GM18499 (cell line): ENCODE results near the gene MTMR2.
A peak's percentile ranks its signal among the peaks of the same experiment; 100 is the strongest.
"Not testable (repeated sequence)": the region's sequence is repeated elsewhere in the genome, so short reads cannot be mapped to it uniquely, and the experiment has no call there.

ENCODE experiments used
- ATAC-seq: cut with Tn5 transposase; IDR thresholded peaks from one replicate; pipeline ENCODE4 v1.9.1; 2021; ENCODE audit warnings: moderate number of reproducible peaks; ENCODE audit not compliant: insufficient read depth, unreplicated experiment

The MTMR2 gene

GRCh38 chr11:95888852-95889251, 35.1 kb downstream of the MTMR2 start:
- no peak for ATAC-seq

GRCh38 chr11:95888439-95888838, 35.5 kb downstream of the MTMR2 start:
- ATAC-seq = no peak

GRCh38 chr11:95886462-95886861, 37.4 kb downstream of the MTMR2 start:
- no peak for ATAC-seq

- no peak for ATAC-seq
Observed at GRCh38 chr11:95884802-95885201, 39.1 kb downstream of the MTMR2 start.

GRCh38 chr11:95884376-95884775, 39.5 kb downstream of the MTMR2 start:
- no peak for ATAC-seq

GRCh38 chr11:95883381-95883780, 40.5 kb downstream of the MTMR2 start:
- ATAC-seq = no peak

- no peak for ATAC-seq
Observed at GRCh38 chr11:95877291-95877690, 46.6 kb downstream of the MTMR2 start.

GRCh38 chr11:95870877-95871276, 53.0 kb downstream of the MTMR2 start:
- ATAC-seq = not testable (repeated sequence)

- ATAC-seq = no peak
Observed at GRCh38 chr11:95867105-95867504, 56.8 kb downstream of the MTMR2 start.

GRCh38 chr11:95863486-95864140, 60.3 kb downstream of the MTMR2 start:
- no peak for ATAC-seq

GRCh38 chr11:95860024-95860423, 63.9 kb downstream of the MTMR2 start:
- not testable (repeated sequence) for ATAC-seq

GRCh38 chr11:95854362-95854761, 69.5 kb downstream of the MTMR2 start:
- ATAC-seq = not testable (repeated sequence)

- no peak for ATAC-seq
Observed at GRCh38 chr11:95853862-95854261, 70.0 kb downstream of the MTMR2 start.

- no peak for ATAC-seq
Observed at GRCh38 chr11:95853138-95853537, 70.8 kb downstream of the MTMR2 start.

GRCh38 chr11:95850137-95850536, 73.8 kb downstream of the MTMR2 start:
- no peak for ATAC-seq

GRCh38 chr11:95849087-95849825, 74.7 kb downstream of the MTMR2 start:
- ATAC-seq = peak; percentile 46

- ATAC-seq = no peak
Observed at GRCh38 chr11:95845167-95845566, 78.7 kb downstream of the MTMR2 start.

GRCh38 chr11:95835768-95836488, 88.0 kb downstream of the MTMR2 start:
- peak; percentile 52 for ATAC-seq

GRCh38 chr11:95835351-95835750, 88.6 kb downstream of the MTMR2 start:
- no peak for ATAC-seq

GRCh38 chr11:95833378-95833777, 90.5 kb downstream of the MTMR2 start:
- ATAC-seq = no peak

- no peak for ATAC-seq
Observed at GRCh38 chr11:95832763-95833162, 91.1 kb downstream of the MTMR2 start.
